GM19468 (cell line): ENCODE data around the gene LGALS3BP.
"Not testable (repeated sequence)": the region's sequence is repeated elsewhere in the genome, so short reads cannot be mapped to it uniquely, and the experiment has no call there.

Experiments
- ATAC-seq: cut with Tn5 transposase; IDR thresholded peaks from one replicate; pipeline ENCODE4 v1.9.1; 2021; ENCODE audit warnings: mild to moderate bottlenecking, moderate library complexity, moderate number of reproducible peaks; ENCODE audit not compliant: unreplicated experiment; ENCODE audit errors: extremely low read depth

The LGALS3BP gene

GRCh38 chr17:78979780-78980623 is at the start of gene LGALS3BP:
TSS of gene LGALS3BP (minus strand) at chr17:78979923. CDS start at chr17:78977191, 2,732 bp downstream.
- no peak for ATAC-seq

- ATAC-seq = no peak
Observed at GRCh38 chr17:79028496-79029326, 49.0 kb upstream of the LGALS3BP start.

GRCh38 chr17:79027925-79028491 is 48.3 kb upstream of the LGALS3BP start:
- no peak for ATAC-seq

- ATAC-seq = no peak
Observed at GRCh38 chr17:79027274-79027924, 47.7 kb upstream of the LGALS3BP start.

GRCh38 chr17:79026376-79027273 is 46.9 kb upstream of the LGALS3BP start:
- no peak for ATAC-seq

- no peak for ATAC-seq
Observed at GRCh38 chr17:79024901-79025737, 45.4 kb upstream of the LGALS3BP start.

- no peak for ATAC-seq
Observed at GRCh38 chr17:79023886-79024771, 44.4 kb upstream of the LGALS3BP start, which contains the start of gene C1QTNF1. TSS of gene C1QTNF1 (plus strand) at chr17:79024169. CDS start at chr17:79043969, 19,800 bp downstream.

- no peak for ATAC-seq
Observed at GRCh38 chr17:79023180-79023705, 43.5 kb upstream of the LGALS3BP start.

- ATAC-seq = no peak
Observed at GRCh38 chr17:79022507-79022991, 42.8 kb upstream of the LGALS3BP start.

GRCh38 chr17:79021929-79022328 is 42.2 kb upstream of the LGALS3BP start:
- not testable (repeated sequence) for ATAC-seq

- no peak for ATAC-seq
Observed at GRCh38 chr17:79020631-79021301, 41.0 kb upstream of the LGALS3BP start.

- no peak for ATAC-seq
Observed at GRCh38 chr17:79019632-79020584, 40.2 kb upstream of the LGALS3BP start.

GRCh38 chr17:79019261-79019631 is 39.5 kb upstream of the LGALS3BP start:
- ATAC-seq = no peak

GRCh38 chr17:79018370-79018695 is 38.6 kb upstream of the LGALS3BP start:
- ATAC-seq = no peak

- ATAC-seq = no peak
Observed at GRCh38 chr17:79017546-79018369, 38.0 kb upstream of the LGALS3BP start.
